ENCODE measurements around the gene OIP5.
A peak's percentile ranks its signal among the peaks of the same experiment; 100 is the strongest.

Gene OIP5

GRCh38 chr15:41332194-41333025 lies at the start of gene OIP5, which contains the start of gene NUSAP1:
TSS of gene OIP5 (minus strand) at chr15:41332591. CDS start at chr15:41332561, 30 bp downstream.
TSS of gene NUSAP1 (plus strand) at chr15:41332881. CDS start at chr15:41332958, 77 bp downstream.
- intact Hi-C loops (cut with micrococcal nuclease): loop anchor here (1.0 kb wide), 1 partner anchor 45 kb away; no protein-coding TSS in a partner anchor
- H3K9me3 Mint-ChIP-seq: no peaks in the 10 kb centered on the region
- peaks cover 12% of the 10 kb centered on the region for H3K36me3 Mint-ChIP-seq (ENCODE audit: low read depth)
- H3K27ac Mint-ChIP-seq: peak within 1 kb of the TSS; percentile 93
- peaks cover 29% of the 10 kb centered on the region for H3K4me1 Mint-ChIP-seq (ENCODE audit: low read depth)
- no peaks in the 10 kb centered on the region for H3K27me3 Mint-ChIP-seq
- peak within 1 kb of the TSS; percentile 99 for H3K4me3 Mint-ChIP-seq

- Mint-ChIP-seq H3K27me3 (no peaks in the 10 kb centered on the region), H3K27ac (no peak overlapping the region), H3K9me3 (no peaks in the 10 kb centered on the region), H3K36me3 (ENCODE audit: low read depth) (peaks cover 17% of the 10 kb centered on the region), H3K4me3 (no peak overlapping the region), H3K4me1 (ENCODE audit: low read depth) (peaks cover 14% of the 10 kb centered on the region)
- intact Hi-C loops (cut with micrococcal nuclease): no loop called here
Measured at GRCh38 chr15:41377978-41378377, 45.6 kb upstream of the OIP5 start.

- Mint-ChIP-seq H3K36me3 (ENCODE audit: low read depth) (peaks cover 30% of the 10 kb centered on the region), H3K27ac (no peak overlapping the region), H3K27me3 (no peaks in the 10 kb centered on the region), H3K4me1 (ENCODE audit: low read depth) (no peaks in the 10 kb centered on the region), H3K4me3 (no peak overlapping the region), H3K9me3 (no peaks in the 10 kb centered on the region)
- intact Hi-C loops (cut with micrococcal nuclease): no loop called here
Measured at GRCh38 chr15:41367418-41367817, 35.0 kb upstream of the OIP5 start.

GRCh38 chr15:41354371-41354770 lies 22.0 kb upstream of the OIP5 start:
- intact Hi-C loops (cut with micrococcal nuclease): no loop called here
- Mint-ChIP-seq H3K9me3 (no peaks in the 10 kb centered on the region), H3K4me1 (ENCODE audit: low read depth) (no peaks in the 10 kb centered on the region), H3K27me3 (no peaks in the 10 kb centered on the region), H3K4me3 (no peak overlapping the region), H3K27ac (no peak overlapping the region), H3K36me3 (ENCODE audit: low read depth) (peaks cover 16% of the 10 kb centered on the region)

GRCh38 chr15:41350057-41350717 lies 17.8 kb upstream of the OIP5 start:
- Mint-ChIP-seq H3K4me1 (ENCODE audit: low read depth) (no peaks in the 10 kb centered on the region), H3K27ac (no peak overlapping the region), H3K4me3 (no peak overlapping the region), H3K27me3 (no peaks in the 10 kb centered on the region), H3K9me3 (no peaks in the 10 kb centered on the region), H3K36me3 (ENCODE audit: low read depth) (peaks cover 23% of the 10 kb centered on the region)
- intact Hi-C loops (cut with micrococcal nuclease): no loop called here

GRCh38 chr15:41347236-41347635 lies 14.8 kb upstream of the OIP5 start:
- peaks cover 23% of the 10 kb centered on the region for H3K36me3 Mint-ChIP-seq (ENCODE audit: low read depth)
- intact Hi-C loops (cut with micrococcal nuclease): no loop called here
- H3K4me3 Mint-ChIP-seq: no peak overlapping the region
- no peaks in the 10 kb centered on the region for H3K4me1 Mint-ChIP-seq (ENCODE audit: low read depth)
- no peak overlapping the region for H3K27ac Mint-ChIP-seq
- H3K9me3 Mint-ChIP-seq: no peaks in the 10 kb centered on the region
- H3K27me3 Mint-ChIP-seq: no peaks in the 10 kb centered on the region

- H3K27ac Mint-ChIP-seq: no peak overlapping the region
- H3K4me1 Mint-ChIP-seq (ENCODE audit: low read depth): peaks cover 16% of the 10 kb centered on the region
- peaks cover 7% of the 10 kb centered on the region for H3K36me3 Mint-ChIP-seq (ENCODE audit: low read depth)
- no peaks in the 10 kb centered on the region for H3K27me3 Mint-ChIP-seq
- no peak overlapping the region for H3K4me3 Mint-ChIP-seq
- no peaks in the 10 kb centered on the region for H3K9me3 Mint-ChIP-seq
- intact Hi-C loops (cut with micrococcal nuclease): no loop called here
Measured at GRCh38 chr15:41341519-41341918, 9.1 kb upstream of the OIP5 start.

- Mint-ChIP-seq H3K36me3 (ENCODE audit: low read depth) (no peaks in the 10 kb centered on the region), H3K9me3 (no peaks in the 10 kb centered on the region), H3K27me3 (no peaks in the 10 kb centered on the region), H3K27ac (no peak overlapping the region), H3K4me3 (no peak overlapping the region), H3K4me1 (ENCODE audit: low read depth) (peaks cover 20% of the 10 kb centered on the region)
- intact Hi-C loops (cut with micrococcal nuclease): no loop called here
Measured at GRCh38 chr15:41340189-41340695, 7.9 kb upstream of the OIP5 start.

GRCh38 chr15:41337631-41338522 lies 5.5 kb upstream of the OIP5 start:
- intact Hi-C loops (cut with micrococcal nuclease): no loop called here
- Mint-ChIP-seq H3K9me3 (no peaks in the 10 kb centered on the region), H3K27me3 (no peaks in the 10 kb centered on the region), H3K4me3 (no peak overlapping the region), H3K27ac (peak overlapping the region; percentile 23), H3K4me1 (ENCODE audit: low read depth) (peaks cover 33% of the 10 kb centered on the region), H3K36me3 (ENCODE audit: low read depth) (peaks cover 2% of the 10 kb centered on the region)

- Mint-ChIP-seq H3K27ac (peak overlapping the region; percentile 23), H3K4me1 (ENCODE audit: low read depth) (peaks cover 34% of the 10 kb centered on the region), H3K9me3 (no peaks in the 10 kb centered on the region), H3K36me3 (ENCODE audit: low read depth) (peaks cover 10% of the 10 kb centered on the region), H3K4me3 (no peak overlapping the region), H3K27me3 (no peaks in the 10 kb centered on the region)
- intact Hi-C loops (cut with micrococcal nuclease): no loop called here
Measured at GRCh38 chr15:41337047-41337446, 4.7 kb upstream of the OIP5 start.

GRCh38 chr15:41336549-41336948 lies 4.2 kb upstream of the OIP5 start:
- Mint-ChIP-seq H3K27me3 (no peaks in the 10 kb centered on the region), H3K4me1 (ENCODE audit: low read depth) (peaks cover 34% of the 10 kb centered on the region), H3K27ac (no peak overlapping the region), H3K9me3 (no peaks in the 10 kb centered on the region), H3K4me3 (no peak overlapping the region), H3K36me3 (ENCODE audit: low read depth) (peaks cover 12% of the 10 kb centered on the region)
- intact Hi-C loops (cut with micrococcal nuclease): no loop called here

GRCh38 chr15:41334293-41335120 lies 2.1 kb upstream of the OIP5 start:
- Mint-ChIP-seq H3K9me3 (no peaks in the 10 kb centered on the region), H3K27ac (peak overlapping the region; percentile 11), H3K4me1 (ENCODE audit: low read depth) (peaks cover 33% of the 10 kb centered on the region), H3K4me3 (no peak overlapping the region), H3K27me3 (no peaks in the 10 kb centered on the region), H3K36me3 (ENCODE audit: low read depth) (peaks cover 12% of the 10 kb centered on the region)
- intact Hi-C loops (cut with micrococcal nuclease): no loop called here

GRCh38 chr15:41333026-41333562 lies 703 bp upstream of the OIP5 start:
- H3K9me3 Mint-ChIP-seq: no peaks in the 10 kb centered on the region
- H3K4me1 Mint-ChIP-seq (ENCODE audit: low read depth): peaks cover 33% of the 10 kb centered on the region
- H3K27ac Mint-ChIP-seq: peak overlapping the region; percentile 93
- intact Hi-C loops (cut with micrococcal nuclease): loop anchor here (1.0 kb wide), 1 partner anchor 46 kb away; no protein-coding TSS in a partner anchor
- peaks cover 12% of the 10 kb centered on the region for H3K36me3 Mint-ChIP-seq (ENCODE audit: low read depth)
- H3K27me3 Mint-ChIP-seq: no peaks in the 10 kb centered on the region
- peak overlapping the region; percentile 99 for H3K4me3 Mint-ChIP-seq

Measured in dendritic cell treated with granulocyte-macrophage colony-stimulating factor and Interleukin-4, amounts not matched to agents 40 ng/mL and 50 ng/mL, for 4 days (primary cell).